Gastrocnemius medialis (tissue), 4 donors: ENCODE results near the gene NPHS1. TPM values are rescaled to one million over a fixed set of nuclear protein-coding genes. Genes with fewer than 3 reads are reported as not detected.

Source experiments
- ATAC-seq, 2 donors: fragments of 150-250 bp; one replicate each; pipeline ENCODE4 v1.9.1; 2016
- DNase-seq, 2 donors: peaks; one replicate each; pipeline ENCODE4 v3.0.0-alpha.2; 2019
- H3K27ac ChIP-seq, 4 donors: fragments of 200-600 bp; sonication (generic); 1 replicate in 1 of 4; 2 replicates in 3 of 4; pipeline ENCODE4 v1.5.1; 2016 to 2018; ENCODE audit warnings: mild to moderate bottlenecking in 2 of 4, moderate library complexity in 1 of 4
- H3K27me3 ChIP-seq, 3 donors: fragments of 200-600 bp; sonication (generic) in 2 of 3; 1 replicate in 1 of 3; 2 replicates in 2 of 3; pipeline versions ENCODE4 v1.5.1 to v1.6.0; 2016 to 2019; ENCODE audit warnings: mild to moderate bottlenecking in 1 of 3, moderate library complexity in 1 of 3
- H3K36me3 ChIP-seq, 2 donors: fragments of 200-600 bp; sonication (generic) in 1 of 2; one replicate each; pipeline ENCODE4 v1.5.1; 2017 to 2018
- H3K4me1 ChIP-seq, 2 donors: fragments of 200-600 bp; sonication (generic) in 1 of 2; one replicate each; pipeline ENCODE4 v1.5.1; 2016 to 2017; ENCODE audit warnings: mild to moderate bottlenecking in 2 of 2
- H3K4me3 ChIP-seq, 4 donors: fragments of 200-600 bp; sonication (generic) in 3 of 4; 1 replicate in 1 of 4; 2 replicates in 3 of 4; pipeline ENCODE4 v1.5.1; 2016 to 2019; ENCODE audit warnings: mild to moderate bottlenecking in 2 of 4
- H3K9me3 ChIP-seq, 3 donors: fragments of 200-600 bp; sonication (generic) in 2 of 3; 1 replicate in 1 of 3; 2 replicates in 2 of 3; pipeline ENCODE4 v1.5.1; 2016 to 2019
- CTCF ChIP-seq, 5 experiments: fragments of 450-650 bp in 3 of 5; fragments of 200-600 bp in 2 of 5; sonication (generic) in 2 of 5; IDR thresholded peaks in 4 of 5; conservative IDR thresholded peaks in 1 of 5; 1 replicate in 4 of 5; 2 replicates in 1 of 5; pipeline ENCODE4 v1.5.1; 2016 to 2019; ENCODE audit warnings: antibody characterized with exemption in 5 of 5, mild to moderate bottlenecking in 3 of 5, moderate library complexity in 3 of 5
- POLR2A ChIP-seq, 2 donors: fragments of 450-650 bp; IDR thresholded peaks; one replicate each; pipeline ENCODE4 v1.6.1; 2017; ENCODE audit warnings: antibody characterized with exemption in 2 of 2, mild to moderate bottlenecking in 2 of 2, moderate library complexity in 2 of 2
- in situ Hi-C, 4 donors: fragments of 200-750 bp; cut with MboI; loops; one replicate each; pipeline versions ENCODE4 v1.15.0 to v1.8.0; 2017; ENCODE audit warnings: low sequenced_read_pairs in 4 of 4
- intact Hi-C: fragments of 100-400 bp; cut with DNase I; formaldehyde crosslinking; loops from one replicate; pipeline ENCODE4 v1.15.1; 2023; ENCODE audit warnings: low total_unique reads
- total RNA-seq, 4 donors: library from RNA; depleted of rRNA; stranded (reverse); fragments of >200 nt; gene quantifications; one replicate each; pipeline versions ENCODE4 v1.1.0 to v1.2.3, GENCODE V29; 2016

Gene NPHS1
- total RNA-seq, 4 donors from 2014 or later, result not detected

GRCh38 chr19:35777086-35777841, 75.0 kb downstream of the NPHS1 start:
- no peak for TF ChIP-seq CTCF (IDR thresholded peaks at IDR 0.05 in 4 of 5, conservative IDR thresholded peaks at IDR 0.05 in 1 of 5)
- no peak for TF ChIP-seq POLR2A (IDR thresholded peaks at IDR 0.05)
- no peaks in the 10 kb centered on the region for H3K9me3 ChIP-seq
- ATAC-seq (no peak), DNase-seq (no peak)
- in situ Hi-C loops (no loop called here), intact Hi-C loops (loop anchor here (5.0 to 10.0 kb wide), 2 partner anchors 65 to 218 kb away; partner anchors contain the start of gene SDHAF1)
- no peak overlapping the region for H3K4me3 ChIP-seq
- H3K27ac ChIP-seq, result no peak overlapping the region
- peaks cover 0 to 17% of the 10 kb centered on the region in 2 donors for H3K36me3 ChIP-seq
- peaks cover 4 to 5% of the 10 kb centered on the region in 2 donors for H3K4me1 ChIP-seq
- H3K27me3 ChIP-seq, result no peaks in the 10 kb centered on the region

DNA sequence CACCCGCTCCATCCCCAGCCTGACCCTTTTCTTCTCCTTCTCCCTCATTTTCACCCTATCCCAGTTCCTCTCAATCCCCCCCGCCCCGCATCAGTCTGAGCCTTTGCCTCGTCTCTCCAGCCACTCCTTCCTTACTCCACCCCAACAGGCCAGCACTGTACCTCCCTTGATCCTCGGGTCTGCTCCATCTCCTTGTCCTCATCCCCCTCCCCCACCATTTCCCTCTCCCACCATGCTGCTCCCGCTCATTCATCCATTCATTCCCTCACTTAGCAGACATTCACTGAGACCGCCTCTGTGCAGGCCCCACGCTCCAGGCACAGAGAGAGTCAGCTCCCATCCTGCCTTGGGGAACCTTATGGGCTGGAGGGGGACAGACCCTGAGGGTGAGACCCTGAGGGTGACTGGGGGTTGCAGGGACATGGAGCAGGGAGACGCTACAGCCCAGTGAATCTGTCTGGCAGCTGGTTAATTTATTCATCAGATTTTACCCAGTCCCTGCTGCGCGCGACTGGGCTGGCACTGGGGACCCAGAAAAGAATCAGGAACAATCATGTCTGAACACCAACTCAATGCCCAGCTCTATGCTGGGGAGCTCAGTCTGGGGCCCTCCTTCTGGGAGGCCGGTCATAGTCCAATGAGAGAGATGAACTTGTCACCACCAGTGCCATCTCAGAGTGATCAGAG, 76.1 kb downstream of the NPHS1 start:
- peaks cover 0 to 15% of the 10 kb centered on the region in 2 donors for H3K36me3 ChIP-seq
- DNase-seq, result no peak
- ATAC-seq, result no peak
- H3K27ac ChIP-seq, result peak overlapping the region in 1 of 4 donors; percentile 37
- TF ChIP-seq POLR2A (IDR thresholded peaks at IDR 0.05) (no peak), CTCF (IDR thresholded peaks at IDR 0.05 in 4 of 5, conservative IDR thresholded peaks at IDR 0.05 in 1 of 5) (no peak)
- peaks cover 4 to 5% of the 10 kb centered on the region in 2 donors for H3K4me1 ChIP-seq
- no peaks in the 10 kb centered on the region for H3K27me3 ChIP-seq
- H3K9me3 ChIP-seq, result no peaks in the 10 kb centered on the region
- intact Hi-C loops, result loop anchor here (5.0 to 10.0 kb wide), 2 partner anchors 64 to 219 kb away; partner anchors contain the start of gene SDHAF1
- in situ Hi-C loops, result no loop called here
- H3K4me3 ChIP-seq, result peak overlapping the region; percentile 60 to 81 (median 73)

Other genes starting within 250 kb of the NPHS1 start
- 1 to 10 TPM; 2.5 to 4.8 (median 3.4) TPM for gene HAUS5, start 239.8 kb downstream of the NPHS1 start, total RNA-seq
- gene RBM42, start 223.5 kb downstream of the NPHS1 start, total RNA-seq, result 10 to 100 TPM; 45.8 to 77.8 (median 75.4) TPM
- gene ETV2, start 210.8 kb downstream of the NPHS1 start, total RNA-seq, result under 1 TPM in 1 of 4 donors, not detected in 3; 0.23 TPM
- gene COX6B1, start 204.2 kb downstream of the NPHS1 start, total RNA-seq, result 1,000 to 10,000 TPM in 2 of 4 donors, 100 to 1,000 TPM in 2; 899 to 1,245 (median 976) TPM
- gene UPK1A, start 186.0 kb downstream of the NPHS1 start, total RNA-seq, result not detected
- not detected for gene ZBTB32, start 147.9 kb downstream of the NPHS1 start, total RNA-seq
- 10 to 100 TPM in 3 of 4 donors, 1 to 10 TPM in 1; 9.3 to 39.0 (median 16.8) TPM for gene KMT2B, start 134.5 kb downstream of the NPHS1 start, total RNA-seq
- 10 to 100 TPM in 1 of 4 donors, 1 to 10 TPM in 3; 2.0 to 14.1 (median 3.0) TPM for gene IGFLR1, start 110.1 kb downstream of the NPHS1 start, total RNA-seq
- 10 to 100 TPM in 2 of 4 donors, 1 to 10 TPM in 2; 5.1 to 22.9 (median 13.4) TPM for gene U2AF1L4, start 107.1 kb downstream of the NPHS1 start, total RNA-seq
- 10 to 100 TPM; 22.2 to 45.8 (median 38.3) TPM for gene PSENEN, start 106.9 kb downstream of the NPHS1 start, total RNA-seq
- 10 to 100 TPM; 14.8 to 19.5 (median 16.6) TPM for gene LIN37, start 103.9 kb downstream of the NPHS1 start, total RNA-seq
- gene HSPB6, start 95.5 kb downstream of the NPHS1 start, total RNA-seq, result 100 to 1,000 TPM in 2 of 4 donors, 10 to 100 TPM in 2; 79.8 to 241 (median 139) TPM
- gene PROSER3, start 94.3 kb downstream of the NPHS1 start, total RNA-seq, result 1 to 10 TPM in 3 of 4 donors, under 1 TPM in 1; 0.63 to 4.3 (median 3.0) TPM
- 1 to 10 TPM in 3 of 4 donors, under 1 TPM in 1; 0.22 to 4.7 (median 2.2) TPM for gene ARHGAP33, start 76.9 kb downstream of the NPHS1 start, total RNA-seq
- gene PRODH2, start 39.7 kb downstream of the NPHS1 start, total RNA-seq, result under 1 TPM in 1 of 4 donors, not detected in 3; 0.13 TPM
- gene KIRREL2, start 4.4 kb upstream of the NPHS1 start, total RNA-seq, result not detected
- gene APLP1, start 16.1 kb upstream of the NPHS1 start, total RNA-seq, result under 1 TPM in 2 of 4 donors, not detected in 2; 0.27 to 0.33 TPM
- 1 to 10 TPM in 3 of 4 donors, not detected in 1; 1.2 to 2.7 (median 2.3) TPM for gene NFKBID, start 48.0 kb upstream of the NPHS1 start, total RNA-seq
- gene HCST, start 50.0 kb upstream of the NPHS1 start, total RNA-seq, result 1 to 10 TPM in 2 of 4 donors, not detected in 2; 1.2 to 1.5 TPM
- 10 to 100 TPM in 3 of 4 donors, 1 to 10 TPM in 1; 7.2 to 25.6 (median 18.2) TPM for gene TYROBP, start 55.8 kb upstream of the NPHS1 start, total RNA-seq
- 10 to 100 TPM in 2 of 4 donors, 1 to 10 TPM in 2; 7.4 to 18.2 (median 12.8) TPM for gene LRFN3, start 83.9 kb upstream of the NPHS1 start, total RNA-seq
- 10 to 100 TPM; 42.8 to 54.9 (median 49.9) TPM for gene SDHAF1, start 142.7 kb upstream of the NPHS1 start, total RNA-seq
- under 1 TPM in 1 of 4 donors, not detected in 3; 0.36 TPM for gene SYNE4, start 156.3 kb upstream of the NPHS1 start, total RNA-seq
- 10 to 100 TPM; 10.6 to 50.1 (median 19.0) TPM for gene ALKBH6, start 161.7 kb upstream of the NPHS1 start, total RNA-seq
- gene CLIP3, start 180.4 kb upstream of the NPHS1 start, total RNA-seq, result 1 to 10 TPM in 3 of 4 donors, under 1 TPM in 1; 0.61 to 3.2 (median 1.8) TPM
- gene THAP8, start 201.8 kb upstream of the NPHS1 start, total RNA-seq, result 10 to 100 TPM in 1 of 4 donors, 1 to 10 TPM in 3; 6.1 to 10.5 (median 6.1) TPM
- 1 to 10 TPM in 2 of 4 donors, under 1 TPM in 2; 0.20 to 2.1 (median 1.0) TPM for gene WDR62, start 202.4 kb upstream of the NPHS1 start, total RNA-seq